NCI-H2171 (cell line): ENCODE results near the gene ATL3.
"Not testable (repeated sequence)": the region's sequence is repeated elsewhere in the genome, so short reads cannot be mapped to it uniquely, and the experiment has no call there.

Source experiments
- DNase-seq: peaks from one replicate; lab custom pipeline; 2025; lab: John Stamatoyannopoulos, UW

ATL3 gene, protein sequence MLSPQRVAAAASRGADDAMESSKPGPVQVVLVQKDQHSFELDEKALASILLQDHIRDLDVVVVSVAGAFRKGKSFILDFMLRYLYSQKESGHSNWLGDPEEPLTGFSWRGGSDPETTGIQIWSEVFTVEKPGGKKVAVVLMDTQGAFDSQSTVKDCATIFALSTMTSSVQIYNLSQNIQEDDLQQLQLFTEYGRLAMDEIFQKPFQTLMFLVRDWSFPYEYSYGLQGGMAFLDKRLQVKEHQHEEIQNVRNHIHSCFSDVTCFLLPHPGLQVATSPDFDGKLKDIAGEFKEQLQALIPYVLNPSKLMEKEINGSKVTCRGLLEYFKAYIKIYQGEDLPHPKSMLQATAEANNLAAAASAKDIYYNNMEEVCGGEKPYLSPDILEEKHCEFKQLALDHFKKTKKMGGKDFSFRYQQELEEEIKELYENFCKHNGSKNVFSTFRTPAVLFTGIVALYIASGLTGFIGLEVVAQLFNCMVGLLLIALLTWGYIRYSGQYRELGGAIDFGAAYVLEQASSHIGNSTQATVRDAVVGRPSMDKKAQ

GRCh38 chr11:63671322-63672155 lies at the start of gene ATL3:
TSS of gene ATL3 (minus strand) at chr11:63671376. CDS start at chr11:63671335, 41 bp downstream.
- peak; percentile 95 for DNase-seq

- no peak for DNase-seq
Measured at GRCh38 chr11:63720611-63721010, 49.4 kb upstream of the ATL3 start.

DNA sequence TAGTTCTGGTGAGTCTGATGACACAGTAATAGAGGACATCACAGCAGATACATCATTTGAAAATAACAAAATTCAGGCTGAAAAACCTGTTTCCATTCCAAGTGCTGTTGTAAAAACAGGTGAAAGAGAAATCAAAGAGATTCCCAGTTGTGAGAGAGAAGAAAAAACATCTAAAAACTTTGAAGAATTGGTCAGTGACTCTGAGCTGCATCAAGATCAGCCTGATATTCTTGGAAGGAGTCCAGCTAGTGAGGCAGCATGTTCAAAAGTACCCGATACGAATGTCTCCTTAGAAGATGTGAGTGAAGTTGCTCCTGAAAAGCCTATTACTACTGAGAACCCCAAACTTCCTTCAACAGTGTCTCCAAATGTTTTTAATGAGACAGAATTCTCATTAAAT lies 48.8 kb upstream of the ATL3 start:
- no peak for DNase-seq

DNA sequence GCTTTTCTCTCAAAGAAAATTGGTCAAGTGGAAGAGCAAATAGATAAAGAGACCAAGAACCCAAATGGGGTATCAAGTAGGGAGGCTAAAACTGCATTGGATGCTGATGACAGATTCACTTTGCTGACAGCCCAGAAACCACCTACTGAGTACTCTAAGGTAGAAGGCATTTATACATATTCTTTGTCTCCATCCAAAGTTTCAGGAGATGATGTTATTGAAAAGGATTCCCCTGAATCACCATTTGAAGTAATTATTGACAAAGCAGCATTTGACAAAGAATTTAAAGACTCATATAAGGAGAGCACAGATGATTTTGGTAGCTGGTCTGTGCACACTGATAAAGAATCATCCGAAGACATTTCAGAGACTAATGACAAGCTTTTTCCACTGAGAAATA lies 47.8 kb upstream of the ATL3 start:
- DNase-seq = no peak

- no peak for DNase-seq
Measured at GRCh38 chr11:63716046-63716445, 44.9 kb upstream of the ATL3 start.

DNA sequence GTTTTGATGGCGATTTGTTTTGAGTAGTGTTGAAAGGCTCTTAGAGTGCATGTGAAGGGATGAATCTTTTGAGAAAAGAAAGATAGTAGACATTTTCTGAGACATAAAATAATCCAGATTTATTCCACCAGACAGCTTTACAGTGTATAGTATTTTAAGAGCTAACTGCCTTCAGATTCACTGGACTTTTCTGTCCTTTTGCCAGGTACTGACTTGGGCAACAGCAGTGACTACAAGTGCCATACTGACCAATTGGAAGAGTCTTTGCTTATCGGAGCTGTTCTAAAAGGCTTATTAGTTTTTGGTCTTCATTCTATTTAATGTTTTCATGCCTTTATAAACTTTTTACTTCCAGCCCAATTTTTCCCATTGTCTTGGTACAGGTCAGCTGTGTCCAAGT lies 42.6 kb upstream of the ATL3 start:
- DNase-seq = no peak

DNA sequence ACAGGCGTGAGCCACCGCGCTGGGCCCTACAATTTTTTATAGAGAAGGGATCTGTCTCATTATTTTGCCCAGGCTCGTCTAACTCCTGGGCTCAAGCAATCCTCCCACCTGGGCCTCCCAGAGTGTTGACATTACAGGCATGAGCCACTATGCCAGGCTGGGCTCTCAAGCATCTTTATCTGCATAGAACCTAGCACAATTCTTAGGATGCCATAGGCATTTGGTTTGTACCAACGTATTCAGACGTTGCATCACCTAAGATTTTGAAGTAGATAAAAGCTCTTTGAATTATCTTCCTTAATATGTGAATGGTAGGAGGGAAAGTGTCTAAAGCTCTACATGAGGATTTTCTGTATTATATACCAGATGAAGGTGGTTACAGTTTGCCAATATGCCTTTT lies 40.7 kb upstream of the ATL3 start:
- DNase-seq = no peak

- no peak for DNase-seq
Measured at GRCh38 chr11:63710476-63711217, 39.5 kb upstream of the ATL3 start.

- no peak for DNase-seq
Measured at GRCh38 chr11:63709336-63709884, 38.2 kb upstream of the ATL3 start.

DNA sequence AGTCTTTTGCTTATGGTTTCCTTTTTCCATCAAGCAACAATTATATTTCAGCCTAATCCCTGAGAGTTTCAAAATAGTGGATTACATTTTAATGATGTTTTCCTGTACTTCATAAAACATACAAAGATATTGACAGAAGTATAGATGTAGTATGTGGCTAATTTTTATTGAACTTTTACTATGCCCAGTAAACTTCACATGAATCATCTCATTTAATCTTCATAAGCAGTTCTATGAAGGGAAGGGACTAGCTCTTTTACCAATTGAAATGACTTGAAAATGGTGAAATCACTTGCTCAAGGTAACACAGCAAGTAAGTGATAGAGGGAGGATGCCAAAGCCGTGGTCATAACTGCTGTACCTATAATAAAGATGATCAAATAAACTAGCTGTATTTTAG lies 37.6 kb upstream of the ATL3 start:
- no peak for DNase-seq

- DNase-seq = no peak
Measured at GRCh38 chr11:63705526-63705925, 34.4 kb upstream of the ATL3 start.

DNA sequence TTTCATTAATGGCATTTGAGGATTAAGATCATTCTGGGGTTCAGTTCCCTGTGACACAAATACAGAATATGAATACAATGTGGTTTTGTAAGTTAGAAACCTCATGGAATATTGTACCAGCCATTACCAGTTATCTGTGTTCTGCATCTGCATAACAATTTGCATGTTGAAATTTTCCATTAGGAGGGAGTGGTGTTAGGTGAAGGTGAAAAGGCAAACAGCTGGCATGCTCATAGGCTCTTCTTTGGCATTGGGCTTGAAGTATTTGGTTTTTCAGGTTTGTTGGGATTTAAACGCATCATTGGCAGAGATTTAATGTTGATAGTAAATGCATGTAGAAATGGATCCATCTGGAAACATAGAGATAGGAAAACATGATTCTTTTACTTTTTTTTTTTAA lies 28.7 kb upstream of the ATL3 start:
- DNase-seq = no peak

DNA sequence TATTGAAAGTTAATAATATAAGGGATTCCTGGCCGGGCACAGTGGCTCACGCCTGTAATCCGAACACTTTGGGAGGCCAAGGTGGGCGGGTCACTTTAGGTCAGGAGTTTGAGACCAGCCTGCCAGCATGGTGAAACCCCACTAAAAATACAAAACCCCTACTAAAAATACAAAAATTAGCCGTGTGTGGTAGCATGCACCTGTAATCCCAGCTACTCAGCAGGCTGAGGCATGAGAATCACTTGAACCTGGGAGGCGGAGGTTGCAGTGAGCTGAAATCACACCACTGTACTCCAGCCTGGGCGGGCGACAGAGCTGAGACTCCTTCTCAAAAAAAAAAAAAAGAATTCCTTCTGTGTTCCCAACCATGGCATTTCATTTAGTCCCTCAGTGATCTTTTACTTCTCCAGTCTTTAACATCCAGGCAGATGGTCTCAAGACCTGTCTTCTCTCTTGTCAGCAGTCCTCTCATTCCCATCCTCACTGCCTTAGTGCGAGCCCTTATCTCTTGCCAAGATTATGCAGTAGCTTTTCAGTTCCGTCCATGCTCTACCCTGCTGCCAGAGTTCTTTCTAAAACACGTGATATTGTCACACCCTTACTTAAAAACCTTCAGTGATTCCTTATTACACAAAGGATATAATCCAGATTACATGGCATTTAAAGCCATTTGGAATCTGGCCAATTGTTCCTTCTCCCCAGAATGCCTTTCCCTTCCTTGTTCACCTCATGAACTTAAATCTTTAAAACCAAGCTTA lies 28.0 kb upstream of the ATL3 start:
- no peak for DNase-seq

DNA sequence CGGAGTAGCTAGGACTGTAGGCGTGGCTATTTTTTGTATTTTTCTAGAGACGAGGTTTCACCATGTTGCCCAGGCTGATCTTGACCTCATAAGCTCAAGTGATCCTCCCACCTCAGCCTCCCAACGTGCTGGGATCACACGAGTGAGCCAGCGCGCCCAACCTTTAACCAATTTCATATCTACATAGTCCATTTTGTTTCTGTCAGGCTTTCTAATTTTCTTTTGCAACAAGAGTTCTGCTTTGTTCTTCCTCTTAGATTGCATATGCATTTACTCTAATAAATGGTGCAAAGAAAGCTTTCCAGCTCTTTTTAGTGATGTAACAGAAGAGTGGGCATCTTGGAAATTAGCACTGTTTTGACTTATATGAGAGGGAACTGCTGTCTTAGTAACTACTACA lies 23.4 kb upstream of the ATL3 start:
- no peak for DNase-seq

DNA sequence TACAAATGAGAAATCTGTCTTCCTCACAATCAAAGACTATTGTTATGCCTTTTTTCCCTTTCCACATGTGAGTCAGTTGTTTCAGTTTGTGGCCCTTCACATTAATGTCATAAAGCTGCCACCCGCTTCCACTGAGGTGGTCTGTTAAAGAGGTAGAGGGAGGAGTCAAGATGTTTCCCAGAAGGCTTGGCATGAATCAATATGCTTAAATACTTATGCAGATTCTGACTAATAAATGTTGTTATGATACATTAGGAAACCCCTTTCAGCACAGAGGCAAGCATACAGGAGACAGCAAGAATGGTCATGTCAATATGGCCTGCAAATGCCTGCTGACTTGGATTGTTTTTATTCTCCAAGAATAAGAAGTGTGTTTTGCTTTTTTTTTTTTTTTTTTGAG lies 16.7 kb upstream of the ATL3 start:
- no peak for DNase-seq

GRCh38 chr11:63686926-63687325 lies 15.8 kb upstream of the ATL3 start:
- DNase-seq = no peak

- not testable (repeated sequence) for DNase-seq
Measured at GRCh38 chr11:63685158-63685721, 14.1 kb upstream of the ATL3 start.

- DNase-seq = no peak
Measured at GRCh38 chr11:63683133-63683991, 12.2 kb upstream of the ATL3 start.

GRCh38 chr11:63682066-63683021 lies 11.2 kb upstream of the ATL3 start:
- DNase-seq = peak; percentile 30
